HG02642 (cell line): ENCODE measurements around the gene TNFRSF1A.

ENCODE experiments used
- ATAC-seq: cut with Tn5 transposase; IDR thresholded peaks from one replicate; pipeline ENCODE4 v1.9.1; 2021; ENCODE audit warnings: mild to moderate bottlenecking; ENCODE audit not compliant: unreplicated experiment, poor library complexity

TNFRSF1A gene

DNA sequence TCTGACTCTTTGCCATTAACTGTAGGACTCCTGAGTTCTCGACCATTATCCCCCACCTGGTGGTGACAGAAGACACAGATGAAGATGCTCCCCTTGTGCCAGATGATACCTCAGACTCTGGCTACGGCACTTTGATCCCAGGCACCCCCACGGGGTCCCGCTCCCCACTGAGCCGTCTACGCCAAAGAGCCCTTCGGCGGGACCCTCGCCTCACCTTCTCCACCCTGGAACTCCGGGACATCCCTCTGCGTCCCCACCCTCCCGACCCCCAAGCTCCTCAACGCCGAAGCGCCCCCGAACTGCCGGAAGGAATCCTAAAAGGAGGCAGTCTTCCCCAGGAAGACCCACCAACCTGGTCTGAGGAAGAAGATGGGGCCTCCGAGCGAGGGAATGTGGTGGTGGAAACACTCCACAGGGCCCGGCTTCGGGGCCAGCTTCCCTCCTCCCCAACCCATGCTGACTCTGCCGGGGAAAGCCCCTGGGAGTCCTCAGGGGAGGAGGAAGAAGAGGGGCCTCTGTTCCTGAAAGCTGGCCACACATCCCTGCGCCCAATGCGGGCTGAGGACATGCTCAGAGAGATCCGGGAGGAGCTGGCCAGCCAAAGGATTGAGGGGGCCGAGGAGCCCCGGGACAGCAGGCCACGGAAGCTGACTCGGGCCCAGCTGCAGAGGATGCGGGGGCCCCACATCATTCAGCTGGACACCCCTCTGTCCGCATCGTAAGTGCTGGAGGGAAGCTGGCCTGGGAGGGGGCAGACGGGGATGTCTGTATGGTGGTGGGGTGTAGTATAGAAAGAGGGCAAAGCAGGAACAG is 14.4 kb downstream of the TNFRSF1A start:
- ATAC-seq, result no peak

DNA sequence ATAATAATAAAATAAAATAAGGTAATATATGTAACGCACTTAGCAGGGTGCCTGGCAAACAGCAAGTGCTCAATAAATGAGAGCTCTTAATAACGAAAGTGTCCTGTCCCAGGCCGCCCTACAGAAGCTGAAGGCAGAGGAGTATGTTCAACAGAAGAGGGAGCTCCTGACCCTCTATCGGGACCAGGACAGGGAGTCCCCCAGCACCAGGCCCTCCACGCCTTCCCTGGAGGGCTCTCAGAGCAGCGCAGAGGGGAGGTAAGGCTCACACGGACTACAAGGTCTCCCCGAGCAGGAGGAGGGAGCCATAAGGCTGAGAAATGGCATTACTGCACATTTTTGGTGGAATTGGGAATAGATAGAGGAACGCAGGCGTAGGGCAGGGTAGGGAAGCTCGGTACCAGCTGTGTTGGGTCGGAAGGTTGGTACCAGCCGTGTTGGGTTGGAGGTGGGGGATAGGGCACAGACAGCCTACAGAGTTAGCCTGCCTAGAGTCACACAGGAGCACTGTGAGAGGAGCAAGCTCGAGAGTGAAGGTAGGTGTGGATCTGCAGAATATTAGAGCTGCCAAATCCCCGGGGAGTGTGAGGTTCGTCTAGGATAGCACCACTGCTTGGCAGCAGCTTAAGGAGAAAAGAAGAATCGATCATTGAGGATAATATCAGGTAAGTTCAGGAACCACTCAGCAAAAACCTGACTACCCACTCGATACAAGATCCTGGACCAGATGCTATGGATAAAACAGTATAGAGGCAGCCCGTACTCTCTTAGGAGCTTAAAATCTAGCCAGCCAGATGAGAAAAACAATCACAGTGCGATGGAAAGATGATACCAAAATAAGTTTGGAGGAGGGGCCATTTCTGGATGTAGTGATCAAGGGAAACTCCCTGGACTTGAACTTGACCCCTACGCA is 15.3 kb downstream of the TNFRSF1A start:
- ATAC-seq, result no peak

DNA sequence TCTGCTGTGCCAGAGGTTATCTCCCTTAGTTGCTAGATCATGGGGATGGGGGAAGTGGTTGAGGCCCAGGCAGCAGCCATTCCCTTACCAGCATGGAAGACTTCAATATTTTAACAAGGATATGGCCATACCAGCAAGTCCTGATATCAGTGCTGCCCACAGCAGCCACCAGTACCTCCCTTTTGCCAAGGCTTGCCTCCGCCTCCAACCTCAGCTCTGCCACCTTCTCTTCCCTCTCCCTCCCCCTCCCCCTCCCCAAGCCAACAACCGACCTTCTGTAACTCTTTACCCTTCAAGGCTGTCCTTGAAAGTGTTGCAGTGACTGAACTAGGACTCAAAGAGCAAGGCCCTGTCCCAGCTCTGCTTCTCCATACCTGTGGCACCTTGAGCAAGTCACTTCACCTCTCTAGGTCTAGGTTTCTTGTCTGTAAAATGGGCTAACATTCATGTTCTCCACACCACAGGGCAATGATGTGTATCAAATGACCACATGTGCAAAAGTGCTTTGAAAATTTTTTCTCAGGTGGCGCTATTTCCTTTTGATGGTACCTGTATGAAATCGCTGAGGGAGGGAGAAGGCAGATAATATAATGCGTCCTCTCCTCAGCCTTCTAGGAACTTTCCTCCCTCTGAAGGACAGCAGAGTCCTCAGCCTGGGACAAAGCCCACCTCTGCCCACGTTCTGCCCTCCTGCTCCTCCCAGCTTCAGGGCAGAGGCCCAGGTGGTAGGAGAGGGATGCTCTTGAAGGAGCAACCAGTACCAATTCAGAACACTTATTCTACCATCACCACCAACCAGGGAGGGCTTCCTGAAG is 16.7 kb downstream of the TNFRSF1A start:
- no peak for ATAC-seq

DNA sequence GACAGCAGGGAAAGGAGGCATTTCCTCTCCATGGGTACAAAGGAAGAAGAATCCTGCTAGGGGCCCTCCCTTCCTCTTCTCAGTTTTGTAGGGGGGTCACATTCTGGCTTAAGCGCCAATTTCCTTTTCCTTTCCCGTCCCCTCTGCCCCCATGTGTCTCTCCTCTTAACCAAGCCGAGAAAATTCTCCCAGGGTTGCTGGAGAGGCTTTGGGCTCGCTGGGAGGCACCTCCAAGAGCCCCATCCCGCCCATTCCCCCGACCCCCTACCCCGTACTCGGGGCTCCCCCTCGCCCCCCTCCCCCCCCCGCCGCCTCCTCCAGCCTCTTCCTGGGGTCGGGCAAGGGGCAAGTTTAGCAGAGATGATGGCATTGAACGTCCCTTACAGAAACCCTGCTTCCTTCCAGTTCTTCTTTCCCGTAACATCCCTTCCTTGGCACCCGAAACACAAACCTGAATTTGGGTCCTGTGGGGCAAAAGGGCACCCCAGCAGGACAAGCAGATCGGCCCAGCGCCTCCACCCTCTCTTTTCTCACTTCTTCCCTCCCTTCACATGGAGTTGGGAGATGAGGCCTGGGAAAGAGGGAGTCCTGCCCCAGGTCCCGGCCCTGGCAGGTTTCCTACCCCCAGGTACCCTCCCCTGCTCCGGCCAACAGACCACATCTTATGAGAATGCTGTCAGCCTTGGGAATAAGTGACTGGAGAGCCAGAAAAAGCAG is 17.7 kb downstream of the TNFRSF1A start:
- no peak for ATAC-seq

DNA sequence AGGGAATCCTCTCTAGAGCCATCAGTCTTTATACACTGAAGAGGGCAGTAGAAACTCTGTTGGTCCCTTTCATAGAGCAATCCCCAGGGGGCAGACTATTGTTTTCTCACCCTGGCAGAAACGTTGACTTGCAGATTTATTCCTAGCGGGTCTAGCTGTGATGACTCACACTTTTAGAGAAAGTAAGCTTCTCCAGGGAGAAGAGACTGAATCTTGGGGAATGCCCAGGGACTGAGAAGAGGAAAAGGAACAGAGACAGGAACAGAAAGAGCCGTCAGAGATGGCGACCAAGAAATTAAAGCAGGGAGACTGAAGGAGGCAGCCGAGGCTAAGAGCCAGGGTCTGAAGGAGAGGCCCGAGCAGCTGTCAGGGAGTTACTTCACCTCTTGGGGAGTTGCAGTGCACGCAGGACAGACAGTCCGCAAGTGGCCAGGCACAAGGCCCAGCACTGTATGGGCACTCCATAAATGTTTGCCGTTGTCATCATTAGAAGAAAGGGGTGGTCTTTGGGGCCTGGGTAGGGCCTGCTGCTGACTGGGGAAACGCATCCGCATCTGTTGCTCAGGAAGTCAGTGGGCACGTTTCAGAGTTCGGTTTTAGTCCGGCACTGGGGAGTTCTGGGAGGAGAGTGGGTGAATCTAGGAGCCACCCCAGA is 18.4 kb downstream of the TNFRSF1A start:
- ATAC-seq, result no peak

DNA sequence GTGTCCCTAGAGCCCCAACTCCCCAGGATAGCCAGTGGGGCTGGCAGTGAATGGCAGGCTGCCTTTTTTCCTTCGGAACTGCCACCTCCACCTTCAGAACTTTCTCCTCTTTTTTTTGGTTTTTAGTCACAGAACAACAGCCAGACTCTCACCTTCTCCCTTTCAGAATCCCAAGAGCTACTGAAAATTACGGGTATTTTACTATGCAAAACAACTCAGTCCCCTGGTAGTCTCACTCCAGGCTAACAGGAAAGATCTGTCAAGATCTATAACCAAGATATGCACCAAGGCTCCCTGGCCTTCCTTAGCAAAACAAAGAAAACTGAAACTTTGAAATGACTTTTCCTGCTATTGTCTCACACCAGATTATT is 18.9 kb downstream of the TNFRSF1A start:
- ATAC-seq, result no peak

DNA sequence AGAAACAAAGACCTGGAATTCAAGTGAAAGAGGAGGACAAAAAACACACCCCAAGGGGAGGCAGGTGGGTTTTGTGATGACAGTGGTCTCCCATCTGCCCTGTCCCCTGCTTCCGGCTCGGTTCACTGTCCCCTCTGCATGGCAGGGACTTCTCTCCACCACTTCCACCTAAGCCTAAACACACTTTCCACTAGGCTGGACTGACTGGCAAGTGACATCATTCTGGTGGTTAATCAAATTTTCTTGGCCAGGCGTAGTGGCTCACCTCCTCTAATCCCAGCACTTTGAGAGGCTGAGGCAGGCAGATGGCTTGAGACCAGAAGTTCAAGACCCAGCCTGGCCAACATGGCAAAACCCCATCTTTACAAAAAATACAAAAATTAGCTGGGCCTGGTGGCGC is 19.5 kb downstream of the TNFRSF1A start:
- ATAC-seq, result no peak

DNA sequence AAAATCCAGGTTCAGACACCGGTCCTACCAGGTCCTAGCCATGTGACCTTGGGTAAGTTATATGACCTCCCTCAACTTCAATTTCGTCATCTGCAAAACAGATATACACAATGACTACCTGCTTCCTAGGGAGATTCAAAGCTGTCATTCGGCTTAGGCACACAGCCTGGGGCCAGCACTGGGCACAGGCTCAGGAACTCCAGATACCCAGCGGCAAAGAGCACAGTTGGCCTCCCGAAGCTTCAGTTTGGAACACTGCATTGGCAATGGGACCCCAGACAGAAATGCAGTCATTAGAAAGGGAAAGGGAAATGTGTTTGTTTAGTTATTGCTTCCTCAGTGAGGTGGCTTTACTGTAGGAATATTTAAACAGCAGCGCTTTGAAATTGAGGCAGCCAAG is 20.0 kb downstream of the TNFRSF1A start:
- ATAC-seq, result no peak

DNA sequence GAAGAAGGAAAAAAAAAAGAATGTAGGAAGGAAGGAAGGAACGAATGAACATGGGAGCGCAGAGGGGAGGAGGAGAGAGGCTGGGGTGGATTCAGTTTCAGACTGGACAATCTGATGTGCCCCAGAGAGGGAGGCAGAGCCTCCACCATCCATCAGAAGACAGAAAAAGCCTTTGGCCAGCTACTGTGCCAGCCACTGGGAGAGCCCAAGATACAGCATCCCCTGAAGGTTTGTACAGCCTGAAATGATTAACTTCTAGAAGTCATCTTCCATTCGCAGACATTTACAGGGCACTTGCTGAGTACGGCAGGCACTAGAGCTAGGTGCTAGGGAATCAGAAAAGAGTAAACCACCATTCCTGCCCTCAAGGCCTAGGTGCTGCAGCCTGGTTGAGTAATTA is 22.4 kb downstream of the TNFRSF1A start:
- ATAC-seq, result no peak

DNA sequence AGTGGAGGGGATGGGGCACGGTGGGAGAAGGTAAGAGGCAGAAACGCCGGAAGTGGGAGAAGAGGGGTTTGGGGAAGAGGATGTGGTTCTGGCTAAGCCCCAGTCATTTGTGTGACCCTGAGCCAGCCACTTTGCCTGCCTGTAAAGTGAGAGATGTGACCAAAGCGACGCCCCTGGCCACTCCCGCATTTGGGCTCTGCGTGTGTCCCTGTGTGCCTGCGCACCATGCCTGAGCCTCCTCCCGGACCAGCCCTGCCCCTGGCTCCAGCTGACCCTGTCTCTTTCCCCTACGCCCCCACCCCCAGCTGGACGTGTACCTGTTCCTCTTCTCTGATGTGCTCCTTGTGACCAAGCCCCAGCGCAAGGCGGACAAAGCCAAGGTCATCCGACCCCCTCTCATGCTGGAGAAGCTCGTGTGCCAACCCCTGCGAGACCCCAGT is 23.4 kb downstream of the TNFRSF1A start:
- ATAC-seq, result no peak

DNA sequence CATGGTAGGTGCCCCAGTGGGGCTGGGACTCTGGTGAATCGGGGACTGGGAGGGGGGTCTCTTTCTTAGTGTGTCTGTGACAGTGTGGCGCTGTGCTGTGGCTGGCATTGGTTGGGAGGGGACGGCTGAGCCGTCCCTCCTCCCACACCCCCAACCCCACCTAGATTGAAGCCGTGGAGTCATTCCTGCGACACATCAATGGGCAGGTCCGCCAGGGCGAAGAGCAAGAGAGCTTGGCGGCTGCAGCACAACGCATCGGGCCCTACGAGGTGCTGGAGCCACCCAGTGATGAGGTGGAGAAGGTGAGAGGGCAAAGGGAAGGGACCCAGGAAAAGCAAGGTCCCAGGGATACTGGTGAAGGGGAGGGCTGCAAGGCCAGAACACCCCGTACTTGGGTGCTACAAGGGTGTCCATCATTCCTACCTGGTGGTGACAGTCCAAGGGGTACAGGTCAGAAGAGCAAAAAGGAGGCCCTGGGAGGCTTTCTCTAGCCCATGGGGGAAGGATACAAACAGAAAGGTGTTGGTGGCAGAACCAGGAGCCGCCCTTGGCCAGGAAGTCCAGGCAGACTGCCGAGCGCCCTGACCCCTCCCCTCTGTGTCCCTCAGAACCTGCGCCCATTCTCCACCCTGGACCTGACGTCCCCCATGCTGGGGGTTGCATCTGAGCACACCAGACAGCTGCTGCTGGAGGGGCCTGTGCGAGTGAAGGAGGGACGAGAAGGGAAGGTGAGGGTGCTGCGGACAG is 24.0 kb downstream of the TNFRSF1A start:
- ATAC-seq, result no peak

DNA sequence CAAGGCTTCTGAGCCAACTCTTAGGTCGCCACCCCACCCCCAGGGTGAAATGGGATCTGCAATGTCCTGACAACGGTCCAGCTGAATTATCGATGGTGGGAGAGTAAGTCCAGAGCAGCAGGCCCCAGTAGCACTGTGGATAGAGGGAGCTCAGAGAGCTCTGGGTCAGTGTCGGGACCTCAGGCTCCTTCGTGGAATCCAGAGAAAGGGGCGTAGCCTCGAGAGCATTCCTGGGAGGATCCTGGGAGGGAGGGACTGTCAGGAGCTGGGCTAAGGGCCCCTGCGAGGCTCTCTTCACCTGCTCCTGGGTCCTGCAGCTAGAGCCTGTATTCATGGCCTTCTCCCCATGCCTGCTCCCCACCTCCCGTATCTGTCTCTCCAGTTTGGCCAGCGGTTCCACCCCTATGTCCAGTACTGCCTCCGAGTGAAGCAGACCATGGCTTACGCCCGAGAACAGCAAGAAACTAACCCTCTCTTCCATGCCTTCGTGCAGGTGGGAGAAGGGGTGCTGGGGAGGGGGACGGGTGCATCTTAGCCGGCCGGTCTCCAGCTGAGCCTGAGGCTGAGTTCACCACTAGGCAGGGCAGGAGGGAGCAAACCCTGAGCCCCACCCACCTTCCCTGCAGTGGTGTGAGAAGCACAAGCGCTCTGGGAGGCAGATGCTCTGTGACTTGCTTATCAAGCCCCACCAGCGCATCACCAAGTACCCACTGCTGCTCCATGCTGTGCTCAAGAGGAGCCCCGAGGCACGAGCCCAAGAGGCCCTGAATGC is 24.8 kb downstream of the TNFRSF1A start:
- no peak for ATAC-seq

DNA sequence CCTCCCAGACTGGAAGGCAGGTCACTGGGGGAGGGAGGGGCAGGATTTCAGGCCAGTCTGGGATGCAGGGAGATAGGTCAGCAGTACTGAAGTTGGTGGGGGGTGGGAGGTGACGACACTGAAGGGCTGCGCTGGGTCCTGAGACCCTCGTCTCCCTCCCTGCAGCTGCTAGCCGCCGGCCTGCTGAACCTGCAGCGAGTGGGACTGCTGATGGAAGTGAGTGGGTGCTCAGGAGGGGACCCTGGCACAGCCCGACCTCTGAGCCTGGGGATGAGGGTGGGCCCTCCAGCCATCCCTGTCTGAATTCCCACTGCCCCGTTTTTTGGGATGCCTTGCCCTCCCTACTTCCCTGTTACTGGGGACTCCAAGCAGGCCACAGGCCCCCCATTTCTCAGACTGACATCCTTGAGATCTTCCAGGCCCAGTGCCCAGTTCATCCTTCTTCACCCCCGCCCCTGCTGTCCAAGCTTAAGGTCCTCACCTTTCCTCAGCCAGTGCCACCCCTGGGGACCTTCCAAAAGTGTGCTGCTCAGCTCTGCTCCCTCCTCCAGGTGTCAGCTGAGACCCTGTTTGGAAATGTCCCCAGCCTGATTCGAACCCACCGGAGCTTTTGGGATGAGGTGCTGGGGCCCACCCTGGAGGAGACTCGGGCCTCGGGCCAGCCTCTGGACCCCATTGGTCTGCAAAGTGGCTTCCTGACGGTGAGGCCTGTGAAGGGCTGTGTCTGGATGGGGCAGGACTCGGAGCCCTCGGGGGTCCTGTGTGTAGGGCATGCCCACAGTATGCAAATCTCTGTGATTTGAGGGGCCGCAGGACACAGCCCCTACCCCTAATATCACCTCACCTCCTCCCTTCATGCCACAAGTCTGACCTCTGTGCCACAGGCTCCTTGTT is 25.9 kb downstream of the TNFRSF1A start:
- ATAC-seq, result no peak

DNA sequence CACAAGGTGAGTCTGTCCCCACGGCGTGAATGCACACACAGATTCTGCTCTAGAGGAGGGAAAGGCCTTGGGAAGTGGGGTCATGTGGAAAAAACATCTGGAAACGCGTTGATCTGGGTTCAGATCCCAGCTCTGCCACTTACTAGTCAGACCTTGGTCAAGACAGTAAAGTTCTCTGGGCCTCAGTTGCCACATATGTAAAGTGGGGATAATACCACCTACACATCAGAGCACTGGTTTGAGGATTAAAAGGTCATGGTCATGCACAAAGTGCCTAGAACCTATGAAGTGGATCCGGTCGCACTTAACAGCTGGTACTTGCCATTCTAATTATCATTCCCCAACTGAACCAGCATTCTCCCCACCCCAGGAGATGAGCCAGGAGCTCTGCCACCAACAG is 26.7 kb downstream of the TNFRSF1A start:
- ATAC-seq, result no peak

DNA sequence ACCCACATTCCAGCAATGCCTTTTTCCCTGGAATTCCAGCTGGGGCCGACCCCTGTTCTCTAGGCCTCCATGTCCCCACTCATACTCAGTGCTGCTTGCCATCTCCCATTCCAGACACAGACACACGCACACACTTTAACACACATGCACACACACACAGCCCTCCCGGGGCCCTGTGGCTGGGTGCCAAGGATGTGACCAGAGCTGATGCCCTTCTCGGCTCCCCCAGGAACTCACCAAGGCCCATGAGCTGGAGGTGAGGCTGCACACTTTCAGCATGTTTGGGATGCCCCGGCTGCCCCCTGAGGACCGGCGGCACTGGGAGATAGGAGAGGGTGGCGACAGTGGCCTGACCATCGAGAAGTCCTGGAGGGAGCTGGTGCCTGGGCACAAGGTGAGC is 27.1 kb downstream of the TNFRSF1A start:
- ATAC-seq, result no peak

DNA sequence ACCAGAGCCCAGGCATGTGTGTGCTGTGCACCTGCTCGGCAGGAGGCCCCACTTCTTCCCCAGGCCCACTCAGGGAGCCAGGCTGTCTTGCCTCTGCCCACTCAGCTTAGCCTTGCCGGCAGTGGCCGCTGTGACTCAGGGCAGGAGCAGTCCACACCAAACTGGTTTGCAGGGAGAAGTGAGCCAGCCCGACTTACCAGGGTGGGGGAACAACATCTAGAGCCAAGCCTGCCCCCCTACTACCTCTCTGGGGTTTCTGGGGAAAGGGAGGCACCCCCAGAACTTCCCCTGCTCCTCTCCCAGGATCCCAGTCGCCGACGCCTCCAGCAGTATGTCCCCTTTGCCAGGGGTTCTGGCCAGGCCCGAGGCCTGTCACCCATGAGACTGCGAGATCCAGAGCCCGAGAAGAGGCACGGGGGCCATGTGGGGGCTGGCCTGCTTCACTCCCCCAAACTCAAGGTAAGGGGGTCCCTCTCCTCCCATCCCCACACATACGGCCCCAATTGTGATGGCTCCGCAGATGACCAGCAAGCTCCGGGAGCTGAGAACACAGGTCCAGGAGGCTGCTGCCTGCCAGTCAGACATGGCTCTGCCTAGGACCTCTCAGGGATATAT is 28.4 kb downstream of the TNFRSF1A start:
- ATAC-seq, result no peak
